GM12892 (cell line): ENCODE results near the gene VGLL4.
A peak's percentile ranks its signal among the peaks of the same experiment; 100 is the strongest.

ENCODE experiments used
- DNase-seq: peaks from one replicate; pipeline ENCODE4 v3.0.0; 2011; ENCODE audit not compliant: insufficient read length
- FAIRE-seq: peaks from 2 replicates; lab custom pipeline; 2011; peaks lifted over from hg19 to GRCh38; lab: Jason Lieb, UNC
- POLR2A ChIP-seq: IDR thresholded peaks from 2 replicates; pipeline ENCODE4 v1.6.1; 2011; ENCODE audit warnings: low read depth, low read length, control low read depth
- POLR2AphosphoS5 ChIP-seq: IDR thresholded peaks from 2 replicates; pipeline ENCODE4 v1.6.1; 2011; ENCODE audit warnings: low read depth, low read length, control low read depth
- TAF1 ChIP-seq: IDR thresholded peaks from 2 replicates; pipeline ENCODE4 v1.6.1; 2011; ENCODE audit warnings: low read depth, mild to moderate bottlenecking, control low read depth, low read length, borderline replicate concordance

Gene VGLL4

DNA sequence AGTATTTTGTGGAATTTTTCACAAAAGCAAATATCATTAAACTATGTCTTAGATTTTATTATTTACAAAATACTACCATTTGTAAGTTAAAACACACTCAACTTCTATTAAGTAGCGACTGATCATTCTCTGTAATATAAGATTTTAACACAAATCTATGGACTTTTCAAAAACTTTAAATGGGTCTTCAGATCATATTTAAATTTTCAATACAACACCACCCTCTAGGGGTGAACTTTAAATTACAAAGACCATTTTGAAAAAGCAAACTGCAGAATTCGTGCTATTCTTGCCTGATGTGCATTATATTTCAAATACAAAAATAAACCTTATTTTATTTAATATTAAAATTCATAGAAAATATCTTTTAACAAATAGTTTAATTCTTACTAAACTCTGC lies 8.2 kb upstream of the VGLL4 start:
- FAIRE-seq (no peak), DNase-seq (no peak)
- TF ChIP-seq TAF1 (no peak), POLR2AphosphoS5 (no peak), POLR2A (no peak)

DNA sequence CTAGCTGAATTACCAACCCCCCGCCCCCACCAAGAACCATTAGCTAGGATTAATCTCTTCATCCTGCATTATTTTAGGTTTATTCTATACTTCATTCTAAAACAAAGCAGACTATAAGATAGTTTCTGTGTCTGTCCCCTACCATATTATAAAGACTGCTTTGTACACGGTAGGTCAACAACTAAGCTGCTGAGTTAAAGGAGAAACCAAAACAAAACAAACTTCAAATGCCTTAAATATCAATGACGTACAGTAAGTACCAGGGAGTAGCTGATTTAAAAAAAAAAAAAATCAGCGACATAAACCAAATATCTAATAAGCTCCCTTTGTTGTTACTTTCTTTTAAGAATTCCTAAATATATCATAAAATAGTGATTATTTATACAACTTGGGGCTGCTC lies 7.8 kb upstream of the VGLL4 start:
- DNase-seq (no peak), FAIRE-seq (no peak)
- TF ChIP-seq TAF1 (no peak), POLR2AphosphoS5 (no peak), POLR2A (no peak)

DNA sequence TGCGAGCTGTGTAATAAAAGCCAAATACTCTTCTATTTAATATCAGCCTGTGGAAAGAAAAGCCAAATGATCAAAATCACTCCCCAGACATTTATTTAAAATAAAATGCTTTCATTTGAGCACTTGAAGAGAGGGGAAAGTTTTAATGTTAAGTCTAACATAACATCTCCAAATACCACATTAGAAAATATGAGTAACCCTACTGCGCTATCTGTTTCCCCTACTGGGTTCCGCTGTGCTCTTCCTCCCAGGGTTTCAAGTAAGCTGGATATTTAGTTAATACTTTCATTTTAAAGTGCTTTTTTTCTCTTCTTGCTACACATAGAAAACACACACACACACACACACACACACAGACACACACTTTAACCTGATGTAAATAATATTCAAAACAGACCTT lies 6.7 kb upstream of the VGLL4 start:
- no peak for TF ChIP-seq POLR2A
- no peak for TF ChIP-seq POLR2AphosphoS5
- TF ChIP-seq TAF1 = no peak
- DNase-seq = no peak
- no peak for FAIRE-seq

DNA sequence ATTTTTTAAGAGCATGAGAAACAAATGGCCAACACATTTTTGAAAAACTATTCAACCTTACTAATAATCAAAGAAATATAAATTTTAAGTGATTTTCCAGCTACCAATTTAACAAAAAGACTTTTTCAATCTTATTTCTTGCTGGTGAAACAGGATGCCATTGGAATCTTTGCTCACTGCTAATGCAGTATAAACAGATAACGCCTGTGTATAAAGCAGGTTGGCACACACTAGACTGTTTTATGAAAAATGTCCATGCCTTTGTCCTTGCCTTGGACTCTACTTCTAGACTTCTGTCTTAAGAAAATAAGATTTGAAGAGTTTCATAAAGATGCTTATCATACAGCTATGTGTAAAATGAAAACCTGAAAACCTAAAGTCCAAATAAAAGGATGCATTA lies 5.0 kb upstream of the VGLL4 start:
- TF ChIP-seq TAF1 (no peak), POLR2A (no peak), POLR2AphosphoS5 (no peak)
- FAIRE-seq (no peak), DNase-seq (no peak)

DNA sequence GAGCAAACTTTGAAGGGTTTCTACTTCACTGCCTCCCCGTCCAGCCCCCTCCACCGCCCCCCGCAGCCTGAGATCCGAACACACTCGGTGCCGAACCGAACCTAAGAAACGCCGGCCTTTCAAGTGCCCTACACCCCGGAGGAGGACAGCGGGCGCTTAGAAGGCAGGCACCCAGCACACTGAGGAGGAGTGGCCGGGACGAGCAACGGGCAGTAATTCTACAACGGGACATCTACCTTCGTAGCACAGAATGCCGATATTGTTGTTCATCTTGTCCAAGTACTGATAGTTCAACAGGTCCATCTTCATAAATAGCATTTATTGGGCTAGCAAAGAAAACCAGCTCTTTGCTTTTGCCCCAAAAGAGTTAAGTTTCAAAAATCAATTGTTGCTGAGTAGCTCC lies 513 bp downstream of the VGLL4 start:
- TF ChIP-seq TAF1 (no peak), POLR2AphosphoS5 (no peak), POLR2A (no peak; the same call in 1 of the 2 replicates)
- DNase-seq = peak; percentile 38
- no peak for FAIRE-seq

DNA sequence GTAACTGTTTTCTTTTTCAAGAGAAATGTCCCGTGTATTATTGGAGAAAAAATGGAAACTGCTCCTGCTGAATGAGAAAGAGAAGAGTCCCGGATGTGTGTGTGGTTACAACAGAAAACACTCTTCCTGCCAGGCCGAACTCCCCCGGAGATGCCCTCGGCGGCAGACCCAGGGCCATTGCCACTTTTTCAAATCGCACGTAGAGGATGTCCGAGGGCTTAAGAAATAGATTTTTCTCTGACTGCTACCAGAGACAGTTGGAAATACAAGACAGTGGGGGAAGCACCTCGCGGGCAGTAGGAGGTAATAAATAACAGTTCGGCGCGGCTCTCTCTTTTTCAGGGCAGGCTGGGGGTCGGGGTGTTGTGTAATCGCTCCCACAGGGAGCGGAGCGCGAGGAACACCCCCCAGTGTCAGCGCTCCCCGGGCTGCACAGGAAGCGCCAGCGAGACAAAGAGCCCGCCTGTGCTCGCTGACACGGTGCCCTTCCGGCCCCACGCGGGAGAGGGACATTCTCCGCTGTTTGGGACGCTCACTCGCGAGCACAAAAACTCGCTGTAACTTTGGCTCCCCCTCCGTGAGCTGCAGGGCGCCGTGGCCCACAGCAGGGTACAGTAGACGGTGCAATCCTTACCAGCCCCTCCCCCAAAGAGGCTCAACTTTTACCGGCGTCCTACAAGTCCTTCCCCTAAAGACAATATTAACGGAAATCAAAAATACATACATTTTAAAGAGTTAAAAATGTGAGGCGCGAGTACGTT lies 1.1 kb downstream of the VGLL4 start:
- FAIRE-seq = peak; percentile 21
- TF ChIP-seq POLR2AphosphoS5 (peak; percentile 71), POLR2A (peak; percentile 79), TAF1 (peak; percentile 64; the same call in 1 of the 2 replicates)
- DNase-seq = peak; percentile 44

DNA sequence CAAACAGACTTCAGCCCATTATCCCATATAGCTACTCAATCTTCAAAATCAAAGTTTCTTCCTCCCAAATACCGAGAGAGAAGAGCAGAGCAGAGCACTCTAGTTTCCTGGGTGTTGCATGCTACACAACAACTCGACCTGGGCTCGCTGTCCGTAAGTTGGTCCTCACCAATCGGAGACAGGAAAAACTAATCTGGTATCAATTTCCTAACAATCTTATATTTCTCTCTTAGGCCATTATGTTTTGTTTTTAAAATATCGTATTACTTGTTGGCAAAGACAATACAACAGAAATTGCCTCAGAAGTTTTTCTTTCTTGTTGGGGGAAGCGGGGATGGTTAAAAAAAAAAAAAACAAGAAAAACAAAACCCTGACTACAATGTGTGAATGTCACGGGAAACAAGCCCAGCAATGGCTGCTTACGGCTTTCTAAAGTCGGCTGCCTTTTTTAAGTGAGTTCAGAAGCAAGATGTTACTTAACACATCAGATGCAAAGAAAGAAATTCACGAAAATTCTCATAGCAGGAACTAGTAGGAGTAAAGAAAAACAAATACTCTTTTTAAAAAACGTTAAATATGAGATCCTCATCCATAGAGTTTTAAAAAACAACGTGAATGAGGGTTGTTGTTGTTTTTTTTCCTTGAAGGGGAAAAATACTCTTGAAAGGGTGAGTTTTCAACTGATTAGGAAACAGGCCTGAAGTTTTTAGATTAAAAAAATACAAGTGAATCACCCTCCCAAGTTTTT lies 1.9 kb downstream of the VGLL4 start:
- peak; percentile 67 for FAIRE-seq
- TF ChIP-seq TAF1 = no peak
- TF ChIP-seq POLR2A = no peak
- TF ChIP-seq POLR2AphosphoS5 = no peak
- no peak for DNase-seq

DNA sequence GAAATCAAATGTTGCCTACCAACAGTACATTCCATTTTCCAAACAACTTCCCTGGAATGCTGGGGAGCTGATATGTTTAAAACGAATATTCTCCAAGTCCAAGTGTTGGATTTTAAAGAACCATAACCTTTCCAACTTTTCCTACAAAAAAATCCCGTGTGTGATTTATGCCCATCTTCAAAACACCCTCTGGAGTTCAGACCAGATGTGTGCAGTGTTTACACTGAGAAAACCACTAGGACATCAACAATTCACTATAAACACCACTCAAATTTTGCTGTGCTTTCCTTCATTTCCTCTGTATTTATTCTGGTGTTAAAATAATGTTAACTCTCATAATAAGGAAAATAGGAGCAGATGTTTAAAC lies 2.4 kb downstream of the VGLL4 start:
- no peak for TF ChIP-seq POLR2A
- FAIRE-seq (no peak), DNase-seq (no peak)

DNA sequence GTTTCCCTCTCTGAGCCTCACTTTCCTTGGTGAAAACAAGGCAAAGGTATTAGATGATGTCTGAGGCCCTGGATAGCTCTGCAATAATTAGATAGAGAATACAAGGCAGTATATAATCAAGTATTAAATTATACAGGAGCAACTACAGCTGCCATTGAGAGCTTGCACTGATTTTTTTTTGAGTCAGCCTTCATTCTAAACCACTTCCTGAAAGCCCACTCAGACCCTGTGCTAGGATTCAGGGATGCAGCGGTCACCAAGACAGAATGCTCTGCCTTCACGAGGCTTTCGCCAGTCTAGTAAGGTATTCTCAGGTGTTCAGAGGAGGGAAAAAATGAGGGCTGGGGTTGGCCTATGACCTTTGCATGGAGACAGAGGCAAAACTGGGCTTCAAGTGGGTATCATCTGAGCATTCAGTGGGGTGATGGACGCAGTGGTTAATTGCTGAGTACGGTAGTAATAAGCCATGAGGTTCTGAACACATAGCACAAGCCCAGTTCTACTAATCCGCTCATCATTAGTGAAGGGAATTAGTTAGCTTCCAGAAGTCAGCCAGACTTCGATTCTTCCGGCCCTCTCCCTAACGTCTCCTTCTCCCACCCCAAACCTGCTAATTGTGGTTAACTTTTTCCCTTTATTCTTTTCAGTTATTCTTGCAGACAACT lies 3.6 kb downstream of the VGLL4 start:
- DNase-seq = no peak
- TF ChIP-seq TAF1 (no peak), POLR2A (no peak), POLR2AphosphoS5 (no peak)
- no peak for FAIRE-seq

DNA sequence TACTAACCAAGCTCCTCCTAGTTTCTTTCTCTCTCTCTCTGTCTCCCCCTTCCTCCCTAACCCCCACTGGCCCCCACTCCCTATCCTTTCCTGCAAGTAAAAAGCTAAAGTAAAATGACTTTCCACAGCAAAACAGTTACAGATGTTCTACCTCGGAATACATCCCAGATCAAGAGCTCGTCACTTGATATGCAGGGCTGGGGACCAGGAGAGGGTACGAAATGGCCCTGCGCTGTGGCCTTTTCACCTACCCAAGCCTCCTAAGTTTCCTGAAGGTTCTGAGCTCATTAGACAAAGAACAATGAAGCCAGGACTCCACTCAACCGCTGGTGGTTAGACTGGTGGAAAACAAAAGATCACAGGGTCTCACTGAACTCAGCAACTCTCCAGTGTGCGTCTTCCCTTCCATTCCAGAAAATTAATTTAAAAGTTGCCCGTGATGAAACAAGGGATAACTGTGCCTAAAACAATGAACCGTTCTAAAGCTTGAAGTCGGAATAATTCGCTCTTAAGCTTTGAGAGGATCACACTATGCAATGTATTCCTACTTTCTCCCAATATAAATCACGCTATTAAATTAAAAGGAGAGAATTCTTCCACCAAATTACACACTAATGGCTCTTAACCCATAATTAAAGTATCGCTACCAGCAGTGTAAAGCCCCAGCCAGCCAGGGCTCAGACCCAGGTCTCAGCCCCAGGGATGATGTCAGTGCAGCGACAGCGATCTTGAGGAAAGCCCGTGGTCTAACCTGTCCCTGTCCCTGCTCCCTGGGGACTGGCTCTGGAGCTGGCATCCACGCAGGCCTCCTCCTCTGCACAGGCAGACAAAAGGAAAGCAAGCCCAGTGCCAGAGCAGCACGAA lies 5.0 kb downstream of the VGLL4 start:
- TF ChIP-seq TAF1 (no peak), POLR2AphosphoS5 (no peak), POLR2A (no peak)
- FAIRE-seq (no peak), DNase-seq (no peak)

DNA sequence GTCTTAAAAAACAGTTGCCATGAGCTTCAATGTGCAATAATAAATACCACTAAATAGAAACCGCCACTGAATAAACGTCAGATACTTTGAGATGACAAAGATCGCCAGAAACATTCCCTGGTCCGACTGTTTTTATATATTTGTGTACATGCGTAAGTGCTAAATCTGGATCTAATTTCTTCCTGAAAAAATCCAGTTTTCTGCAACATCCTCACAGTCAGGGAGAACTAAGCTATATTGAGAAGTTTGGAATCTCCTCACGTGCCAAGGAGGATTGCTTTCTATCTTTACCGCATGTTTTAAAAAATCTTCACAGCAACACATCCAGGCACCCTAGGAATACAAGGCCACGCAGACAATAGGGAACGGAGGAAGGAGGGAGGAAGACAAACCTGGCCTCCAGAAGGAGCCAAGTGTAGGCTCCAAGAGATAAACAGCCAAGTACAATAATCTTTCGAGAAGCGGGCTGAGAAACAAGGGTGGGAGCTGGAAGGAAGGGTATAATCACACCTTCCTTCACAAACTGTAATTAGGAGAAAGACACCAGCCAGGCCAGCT lies 5.7 kb downstream of the VGLL4 start:
- no peak for FAIRE-seq
- DNase-seq = no peak
- TF ChIP-seq TAF1 (no peak), POLR2A (no peak), POLR2AphosphoS5 (no peak)

DNA sequence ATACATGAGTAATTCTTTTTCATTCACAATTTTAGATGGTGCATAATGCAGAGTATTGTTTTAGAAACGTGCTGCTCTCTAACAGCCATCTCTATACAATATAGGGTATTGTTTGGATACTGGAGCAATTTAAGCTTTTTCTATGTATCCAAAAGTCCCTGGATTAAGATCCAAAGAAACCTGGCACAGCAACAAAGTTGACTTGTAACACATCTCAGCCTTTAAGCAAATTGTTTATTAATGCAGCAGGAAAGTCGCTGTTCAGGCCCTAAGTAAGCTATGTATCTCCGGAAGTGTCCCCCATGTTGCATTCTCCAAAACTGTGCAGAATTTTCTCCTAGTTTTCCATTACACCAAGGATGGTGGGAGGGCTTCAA lies 7.3 kb downstream of the VGLL4 start:
- no peak for DNase-seq
- no peak for FAIRE-seq
- no peak for TF ChIP-seq TAF1
- no peak for TF ChIP-seq POLR2AphosphoS5
- TF ChIP-seq POLR2A = no peak
